Measurements from ENCODE around the gene EFHC2. TPM values are rescaled to one million over a fixed set of nuclear protein-coding genes. Genes with fewer than 3 reads are reported as not detected.

EFHC2 gene
- total RNA-seq, 1 experiment from 2014 or later = 0.28 TPM

DNA sequence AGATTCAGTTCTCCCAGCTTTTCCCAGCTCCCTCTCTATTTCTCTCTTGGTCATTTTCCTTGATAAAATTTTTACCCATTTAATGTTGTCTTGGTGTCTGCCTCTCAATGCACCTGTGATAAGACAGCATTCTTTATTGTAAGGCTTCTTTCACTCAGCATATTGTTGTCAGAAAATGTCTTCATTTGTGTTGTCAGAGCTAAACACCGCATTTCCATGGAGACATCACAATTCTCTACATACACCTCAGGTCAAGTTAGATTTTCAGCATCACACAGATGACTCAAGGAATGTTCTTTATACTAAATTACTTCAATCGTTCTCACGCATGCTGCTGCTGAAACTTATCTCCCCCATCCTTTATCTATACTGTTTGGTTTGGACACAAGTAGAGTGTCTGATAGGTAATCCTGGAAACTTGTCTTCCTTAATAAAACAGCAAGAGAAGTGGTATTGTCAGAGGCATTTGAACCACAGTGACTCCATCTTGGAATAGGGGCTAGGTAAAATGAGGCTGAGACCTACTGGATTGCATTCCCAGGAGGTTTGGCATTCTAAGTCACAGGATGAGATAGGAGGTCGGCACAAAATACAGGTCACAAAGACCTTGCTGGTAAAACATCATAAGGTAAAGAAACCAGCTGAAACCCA lies 41.3 kb upstream of the EFHC2 start:
- ChIA-PET POLR2A (no interaction called here), CTCF (no interaction called here)
- no peak overlapping the region for H3K4me3 ChIP-seq (ENCODE audit: low read depth in 2 of 2, low read length in 2 of 2)
- no peaks in the 10 kb centered on the region for H3K27me3 ChIP-seq (ENCODE audit: control insufficient read depth, insufficient read depth, low read length)
- TF ChIP-seq TCF7L2 (IDR thresholded peaks at IDR 0.05; ENCODE audit: low read depth, low read length) (no peak), CTCF (IDR thresholded peaks at IDR 0.05) (no peak), POLR2AphosphoS5 (IDR thresholded peaks at IDR 0.05; ENCODE audit: low read depth, low read length) (no peak), SIN3A (IDR thresholded peaks at IDR 0.05; ENCODE audit: borderline replicate concordance, insufficient read depth, low read depth, low read length) (no peak)
- TF ChIP-seq, protein P1, sequence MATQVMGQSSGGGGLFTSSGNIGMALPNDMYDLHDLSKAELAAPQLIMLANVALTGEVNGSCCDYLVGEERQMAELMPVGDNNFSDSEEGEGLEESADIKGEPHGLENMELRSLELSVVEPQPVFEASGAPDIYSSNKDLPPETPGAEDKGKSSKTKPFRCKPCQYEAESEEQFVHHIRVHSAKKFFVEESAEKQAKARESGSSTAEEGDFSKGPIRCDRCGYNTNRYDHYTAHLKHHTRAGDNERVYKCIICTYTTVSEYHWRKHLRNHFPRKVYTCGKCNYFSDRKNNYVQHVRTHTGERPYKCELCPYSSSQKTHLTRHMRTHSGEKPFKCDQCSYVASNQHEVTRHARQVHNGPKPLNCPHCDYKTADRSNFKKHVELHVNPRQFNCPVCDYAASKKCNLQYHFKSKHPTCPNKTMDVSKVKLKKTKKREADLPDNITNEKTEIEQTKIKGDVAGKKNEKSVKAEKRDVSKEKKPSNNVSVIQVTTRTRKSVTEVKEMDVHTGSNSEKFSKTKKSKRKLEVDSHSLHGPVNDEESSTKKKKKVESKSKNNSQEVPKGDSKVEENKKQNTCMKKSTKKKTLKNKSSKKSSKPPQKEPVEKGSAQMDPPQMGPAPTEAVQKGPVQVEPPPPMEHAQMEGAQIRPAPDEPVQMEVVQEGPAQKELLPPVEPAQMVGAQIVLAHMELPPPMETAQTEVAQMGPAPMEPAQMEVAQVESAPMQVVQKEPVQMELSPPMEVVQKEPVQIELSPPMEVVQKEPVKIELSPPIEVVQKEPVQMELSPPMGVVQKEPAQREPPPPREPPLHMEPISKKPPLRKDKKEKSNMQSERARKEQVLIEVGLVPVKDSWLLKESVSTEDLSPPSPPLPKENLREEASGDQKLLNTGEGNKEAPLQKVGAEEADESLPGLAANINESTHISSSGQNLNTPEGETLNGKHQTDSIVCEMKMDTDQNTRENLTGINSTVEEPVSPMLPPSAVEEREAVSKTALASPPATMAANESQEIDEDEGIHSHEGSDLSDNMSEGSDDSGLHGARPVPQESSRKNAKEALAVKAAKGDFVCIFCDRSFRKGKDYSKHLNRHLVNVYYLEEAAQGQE (IDR thresholded peaks at IDR 0.05; ENCODE audit: insufficient read depth in 1 of 2, low read depth in 2 of 2, low read length in 1 of 2) = no peak
- BruUV-seq (replicated peaks) = no TSS peak
- ATAC-seq (no peak), DNase-seq (ENCODE audit: low read depth, low spot score) (no peak)
- no peaks in the 10 kb centered on the region for H3K4me1 ChIP-seq (ENCODE audit: control insufficient read depth, insufficient read depth, low read length)
- H3K36me3 ChIP-seq (ENCODE audit: control insufficient read depth, insufficient read depth, low read length) = no peaks in the 10 kb centered on the region
- in situ Hi-C loops (cut with HindIII; ENCODE audit: low pct_unique_long_range_greater_than_20kb, low sequenced_read_pairs) = no loop called here
- intact Hi-C loops (cut with micrococcal nuclease; ENCODE audit: unreplicated experiment) = no loop called here
- no peaks in the 10 kb centered on the region for H3K9me3 ChIP-seq (ENCODE audit: control insufficient read depth, insufficient read depth, low read depth, low read length)
- no peak overlapping the region for H3K27ac ChIP-seq (ENCODE audit: low read length)

DNA sequence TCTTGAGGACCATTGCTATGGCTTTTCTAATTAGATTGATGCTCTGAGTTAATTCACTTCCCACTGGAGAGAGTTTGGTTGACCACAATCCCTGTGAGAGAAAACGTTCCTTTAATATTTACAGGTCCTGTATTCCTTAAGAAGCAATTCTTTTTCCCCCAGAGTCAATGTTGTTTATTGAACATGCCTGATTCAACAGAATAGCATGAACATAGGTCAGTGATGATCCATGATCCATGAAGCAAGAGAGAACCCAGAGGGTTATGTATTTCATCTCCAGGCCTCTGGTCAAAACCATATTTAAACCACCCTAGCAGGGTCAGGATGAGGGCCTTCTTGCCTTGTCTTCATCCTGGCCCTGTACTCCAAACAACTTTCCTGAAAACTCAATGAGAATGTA lies 39.4 kb upstream of the EFHC2 start:
- DNase-seq (ENCODE audit: low read depth, low spot score) = no peak
- no TSS peak for BruUV-seq (replicated peaks)
- POLR2A ChIA-PET = interaction anchor here (0.5 kb wide), 1 partner anchor 652 kb away, joined by 3 read pairs; no protein-coding TSS in a partner anchor
- CTCF ChIA-PET = no interaction called here
- in situ Hi-C loops (cut with HindIII; ENCODE audit: low pct_unique_long_range_greater_than_20kb, low sequenced_read_pairs) = no loop called here
- no peaks in the 10 kb centered on the region for H3K9me3 ChIP-seq (ENCODE audit: control insufficient read depth, insufficient read depth, low read depth, low read length)
- no peaks in the 10 kb centered on the region for H3K36me3 ChIP-seq (ENCODE audit: control insufficient read depth, insufficient read depth, low read length)
- intact Hi-C loops (cut with micrococcal nuclease; ENCODE audit: unreplicated experiment) = no loop called here
- no peak for ATAC-seq
- H3K4me3 ChIP-seq (ENCODE audit: low read depth in 2 of 2, low read length in 2 of 2) = no peak overlapping the region
- H3K27ac ChIP-seq (ENCODE audit: low read length) = no peak overlapping the region
- H3K27me3 ChIP-seq (ENCODE audit: control insufficient read depth, insufficient read depth, low read length) = no peaks in the 10 kb centered on the region
- TF ChIP-seq, protein P1 (IDR thresholded peaks at IDR 0.05; ENCODE audit: insufficient read depth in 1 of 2, low read depth in 2 of 2, low read length in 1 of 2) = no peak
- TF ChIP-seq SIN3A (IDR thresholded peaks at IDR 0.05; ENCODE audit: borderline replicate concordance, insufficient read depth, low read depth, low read length) (no peak), TCF7L2 (IDR thresholded peaks at IDR 0.05; ENCODE audit: low read depth, low read length) (no peak), CTCF (IDR thresholded peaks at IDR 0.05) (no peak), POLR2AphosphoS5 (IDR thresholded peaks at IDR 0.05; ENCODE audit: low read depth, low read length) (no peak)
- H3K4me1 ChIP-seq (ENCODE audit: control insufficient read depth, insufficient read depth, low read length) = no peaks in the 10 kb centered on the region
